Activated CD4-positive, alpha-beta T cell treated with anti-CD3 and anti-CD28 coated beads, Interleukin-2, amount 10 ng/mL, durations not matched to agents 24 days and 14 days (primary cell): Measurements from ENCODE around the gene ARSG. TPM values are rescaled to one million over a fixed set of nuclear protein-coding genes. Genes with fewer than 3 reads are reported as not detected.
A peak's percentile ranks its signal among the peaks of the same experiment; 100 is the strongest.

Source experiments
- DNase-seq: peaks from one replicate; pipeline ENCODE4 v3.0.0; 2022
- H3K27ac Mint-ChIP-seq: one replicate; pipeline ENCODE4 v1.8.0; 2022; ENCODE audit warnings: mild to moderate bottlenecking, mixed read lengths
- H3K27me3 Mint-ChIP-seq: one replicate; pipeline ENCODE4 v1.8.0; 2022; ENCODE audit warnings: mixed read lengths
- H3K36me3 Mint-ChIP-seq: one replicate; pipeline ENCODE4 v1.8.0; 2022; ENCODE audit warnings: low read depth, mild to moderate bottlenecking, mixed read lengths
- H3K4me1 Mint-ChIP-seq: one replicate; pipeline ENCODE4 v1.8.0; 2021; ENCODE audit warnings: mixed read lengths
- H3K4me3 Mint-ChIP-seq: one replicate; pipeline ENCODE4 v1.8.0; 2022; ENCODE audit warnings: mild to moderate bottlenecking, moderate library complexity, mixed read lengths
- H3K9me3 Mint-ChIP-seq: one replicate; pipeline ENCODE4 v1.8.0; 2021; ENCODE audit warnings: mixed read lengths
- intact Hi-C: fragments of 100-400 bp; cut with micrococcal nuclease; formaldehyde crosslinking; loops from one replicate; pipeline ENCODE4 v1.15.1; 2023
- total RNA-seq: library from RNA; stranded (reverse); gene quantifications from 2 replicates; pipeline ENCODE4 v1.2.3, GENCODE V29; 2022

Gene ARSG
- total RNA-seq, 1 donor from 2014 or later, result 5.6 TPM

DNA sequence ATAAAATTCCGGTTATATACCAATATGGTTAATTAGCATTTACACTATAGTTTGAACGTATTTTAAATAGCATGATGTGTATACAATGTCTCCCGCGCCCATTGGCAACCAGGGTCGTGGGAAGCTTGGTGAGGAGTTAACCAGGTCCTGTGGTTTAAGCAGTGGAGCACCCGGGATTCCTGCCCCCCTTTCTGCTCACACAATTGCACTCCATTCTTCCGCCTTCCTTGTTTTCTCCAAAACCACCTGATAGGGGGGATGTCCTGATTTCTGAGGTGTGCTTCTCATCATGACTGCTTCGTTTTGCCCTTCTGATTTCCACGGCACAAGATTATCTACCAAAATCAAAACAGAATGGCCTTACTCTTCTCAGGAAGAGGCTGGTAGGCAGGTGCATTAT lies 130.2 kb downstream of the ARSG start:
- H3K36me3 Mint-ChIP-seq, result peaks cover 43% of the 10 kb centered on the region
- DNase-seq, result no peak
- intact Hi-C loops, result no loop called here
- no peaks in the 10 kb centered on the region for H3K27me3 Mint-ChIP-seq
- H3K4me1 Mint-ChIP-seq, result peaks cover 5% of the 10 kb centered on the region
- peaks cover 7% of the 10 kb centered on the region for H3K9me3 Mint-ChIP-seq
- H3K4me3 Mint-ChIP-seq, result no peak overlapping the region
- H3K27ac Mint-ChIP-seq, result no peak overlapping the region

DNA sequence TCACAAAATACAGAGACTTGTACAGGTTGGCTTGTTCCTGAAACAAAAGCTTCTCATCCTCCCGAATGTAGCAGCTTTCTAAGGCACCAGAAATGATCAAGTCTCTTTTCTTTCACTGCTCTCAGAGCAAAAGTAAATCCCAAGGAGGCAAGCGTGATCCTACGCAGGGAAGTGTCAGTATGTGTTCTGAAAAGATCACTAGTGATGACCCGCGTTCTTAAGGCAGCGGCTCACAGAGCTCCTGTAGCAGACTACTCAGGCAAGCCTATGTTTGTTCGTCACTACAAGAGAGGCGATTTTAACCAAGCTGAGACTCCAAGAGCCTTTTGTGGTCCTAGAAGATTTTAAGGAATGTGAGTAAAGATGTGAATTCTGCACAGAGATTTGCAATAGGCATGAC lies 131.5 kb downstream of the ARSG start:
- no peak overlapping the region for H3K27ac Mint-ChIP-seq
- intact Hi-C loops, result no loop called here
- peaks cover 42% of the 10 kb centered on the region for H3K36me3 Mint-ChIP-seq
- H3K9me3 Mint-ChIP-seq, result peaks cover 3% of the 10 kb centered on the region
- no peaks in the 10 kb centered on the region for H3K27me3 Mint-ChIP-seq
- peaks cover 4% of the 10 kb centered on the region for H3K4me1 Mint-ChIP-seq
- H3K4me3 Mint-ChIP-seq, result no peak overlapping the region
- DNase-seq, result no peak

GRCh38 chr17:68423251-68423650 lies 132.0 kb downstream of the ARSG start:
- no peaks in the 10 kb centered on the region for H3K27me3 Mint-ChIP-seq
- intact Hi-C loops, result no loop called here

DNA sequence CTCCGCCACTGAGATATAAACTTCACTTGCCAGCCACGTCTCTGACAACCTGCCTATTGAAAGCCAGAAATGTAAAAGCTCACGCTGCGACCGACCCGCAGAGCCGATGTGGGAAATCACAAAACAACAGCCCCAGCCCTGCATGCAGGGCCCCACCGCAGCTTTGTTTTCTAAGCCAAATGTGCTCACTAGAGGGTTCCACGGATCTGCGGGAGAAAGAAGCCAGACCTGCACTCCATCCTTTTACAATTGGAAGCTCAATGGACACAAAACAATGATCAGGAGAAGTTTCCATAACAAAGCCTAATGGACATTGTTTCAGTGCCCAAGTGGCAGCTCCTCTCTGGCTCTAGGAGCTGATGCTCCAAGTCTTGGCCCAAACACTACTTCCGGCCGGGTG lies 132.9 kb downstream of the ARSG start:
- H3K4me3 Mint-ChIP-seq, result no peak overlapping the region
- H3K4me1 Mint-ChIP-seq, result peaks cover 2% of the 10 kb centered on the region
- peaks cover 38% of the 10 kb centered on the region for H3K36me3 Mint-ChIP-seq
- intact Hi-C loops, result no loop called here
- no peaks in the 10 kb centered on the region for H3K9me3 Mint-ChIP-seq
- H3K27ac Mint-ChIP-seq, result no peak overlapping the region
- H3K27me3 Mint-ChIP-seq, result no peaks in the 10 kb centered on the region
- no peak for DNase-seq

More at GRCh38 chr17:68423251-68423650, 132.0 kb downstream of the ARSG start:
- Mint-ChIP-seq H3K4me1 (peaks cover 2% of the 10 kb centered on the region), H3K4me3 (no peak overlapping the region), H3K9me3 (no peaks in the 10 kb centered on the region), H3K36me3 (peaks cover 38% of the 10 kb centered on the region), H3K27ac (no peak overlapping the region)
- no peak for DNase-seq

GRCh38 chr17:68424861-68425260 lies 133.6 kb downstream of the ARSG start:
- intact Hi-C loops, result no loop called here
- DNase-seq, result no peak
- peaks cover 35% of the 10 kb centered on the region for H3K36me3 Mint-ChIP-seq
- peaks cover 2% of the 10 kb centered on the region for H3K4me1 Mint-ChIP-seq
- no peaks in the 10 kb centered on the region for H3K9me3 Mint-ChIP-seq
- H3K27ac Mint-ChIP-seq, result no peak overlapping the region
- H3K4me3 Mint-ChIP-seq, result no peak overlapping the region
- H3K27me3 Mint-ChIP-seq, result no peaks in the 10 kb centered on the region

GRCh38 chr17:68425979-68426378 lies 134.7 kb downstream of the ARSG start:
- intact Hi-C loops, result no loop called here
- peaks cover 31% of the 10 kb centered on the region for H3K36me3 Mint-ChIP-seq
- H3K9me3 Mint-ChIP-seq, result no peaks in the 10 kb centered on the region

DNA sequence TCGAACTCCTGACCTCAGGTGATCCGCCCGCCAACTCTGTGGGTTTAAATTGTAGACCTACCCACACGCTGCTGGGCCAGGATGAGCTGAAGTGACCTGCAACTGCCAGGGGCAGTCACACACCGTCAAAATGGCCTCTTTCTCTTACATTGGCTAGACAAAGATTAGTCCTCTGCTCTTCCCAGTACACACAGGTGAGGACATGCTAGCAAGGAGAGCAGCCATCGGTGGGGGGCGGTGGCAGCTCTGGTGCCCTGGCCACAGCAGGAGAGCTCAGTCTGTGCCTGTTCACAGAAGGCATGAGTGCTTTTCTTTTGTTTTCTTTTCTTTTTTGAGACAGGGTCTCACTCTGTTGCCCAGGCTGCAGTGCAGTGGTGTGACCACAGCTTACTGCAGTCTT lies 136.3 kb downstream of the ARSG start:
- intact Hi-C loops, result no loop called here
- no peak overlapping the region for H3K4me3 Mint-ChIP-seq
- H3K36me3 Mint-ChIP-seq, result peaks cover 34% of the 10 kb centered on the region
- no peak for DNase-seq
- no peaks in the 10 kb centered on the region for H3K27me3 Mint-ChIP-seq
- peaks cover 7% of the 10 kb centered on the region for H3K4me1 Mint-ChIP-seq
- no peak overlapping the region for H3K27ac Mint-ChIP-seq
- no peaks in the 10 kb centered on the region for H3K9me3 Mint-ChIP-seq

More at GRCh38 chr17:68425979-68426378, 134.7 kb downstream of the ARSG start:
- H3K27ac Mint-ChIP-seq, result no peak overlapping the region
- H3K27me3 Mint-ChIP-seq, result no peaks in the 10 kb centered on the region
- no peak for DNase-seq
- peaks cover 2% of the 10 kb centered on the region for H3K4me1 Mint-ChIP-seq
- no peak overlapping the region for H3K4me3 Mint-ChIP-seq

DNA sequence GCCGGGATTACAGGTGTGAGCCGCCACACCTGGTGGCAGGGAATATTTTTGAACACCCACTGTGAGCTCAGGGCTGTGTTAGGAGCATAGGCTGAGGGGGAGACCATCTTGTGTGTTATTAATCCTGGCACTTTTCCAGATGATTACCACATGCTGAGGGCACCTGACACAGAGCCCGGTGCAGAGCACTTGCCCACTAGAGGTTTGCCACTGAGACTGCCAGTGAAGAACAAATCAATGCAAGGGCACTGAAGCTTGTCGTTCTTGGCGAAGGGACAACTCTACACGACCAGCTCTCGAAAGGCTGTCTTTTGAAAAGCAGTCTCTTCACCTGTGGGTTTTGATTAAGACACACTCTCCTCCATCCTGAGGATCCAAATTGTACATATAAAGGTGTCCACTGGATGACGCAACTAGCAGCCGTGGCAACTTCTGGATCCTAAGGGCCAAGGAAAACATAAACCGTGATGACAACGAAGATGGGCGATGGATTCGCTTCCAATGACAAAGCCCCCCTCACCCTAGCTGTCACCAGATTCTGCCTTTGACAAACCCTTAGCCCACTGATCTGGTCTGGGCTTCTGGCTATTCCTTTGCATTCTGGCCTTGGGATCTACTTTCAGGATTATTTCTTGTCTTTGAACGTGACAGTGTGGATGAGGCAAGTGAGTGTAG lies 137.3 kb downstream of the ARSG start:
- H3K27me3 Mint-ChIP-seq, result no peaks in the 10 kb centered on the region
- no peak overlapping the region for H3K4me3 Mint-ChIP-seq
- H3K4me1 Mint-ChIP-seq, result peaks cover 5% of the 10 kb centered on the region
- intact Hi-C loops, result no loop called here
- peaks cover 36% of the 10 kb centered on the region for H3K36me3 Mint-ChIP-seq
- no peak overlapping the region for H3K27ac Mint-ChIP-seq
- no peaks in the 10 kb centered on the region for H3K9me3 Mint-ChIP-seq
- no peak for DNase-seq

- H3K36me3 Mint-ChIP-seq, result peaks cover 36% of the 10 kb centered on the region
- H3K4me3 Mint-ChIP-seq, result no peak overlapping the region
- DNase-seq, result no peak
- H3K4me1 Mint-ChIP-seq, result peaks cover 7% of the 10 kb centered on the region
- H3K9me3 Mint-ChIP-seq, result no peaks in the 10 kb centered on the region
- intact Hi-C loops, result no loop called here
- no peak overlapping the region for H3K27ac Mint-ChIP-seq
- H3K27me3 Mint-ChIP-seq, result no peaks in the 10 kb centered on the region
Observed at GRCh38 chr17:68429881-68430280, 138.6 kb downstream of the ARSG start.

- no peak overlapping the region for H3K27ac Mint-ChIP-seq
- H3K36me3 Mint-ChIP-seq, result peaks cover 36% of the 10 kb centered on the region
- no peak for DNase-seq
- H3K4me3 Mint-ChIP-seq, result no peak overlapping the region
- intact Hi-C loops, result no loop called here
- H3K9me3 Mint-ChIP-seq, result no peaks in the 10 kb centered on the region
- no peaks in the 10 kb centered on the region for H3K27me3 Mint-ChIP-seq
- H3K4me1 Mint-ChIP-seq, result peaks cover 13% of the 10 kb centered on the region
Observed at GRCh38 chr17:68431045-68431608, 139.8 kb downstream of the ARSG start.

DNA sequence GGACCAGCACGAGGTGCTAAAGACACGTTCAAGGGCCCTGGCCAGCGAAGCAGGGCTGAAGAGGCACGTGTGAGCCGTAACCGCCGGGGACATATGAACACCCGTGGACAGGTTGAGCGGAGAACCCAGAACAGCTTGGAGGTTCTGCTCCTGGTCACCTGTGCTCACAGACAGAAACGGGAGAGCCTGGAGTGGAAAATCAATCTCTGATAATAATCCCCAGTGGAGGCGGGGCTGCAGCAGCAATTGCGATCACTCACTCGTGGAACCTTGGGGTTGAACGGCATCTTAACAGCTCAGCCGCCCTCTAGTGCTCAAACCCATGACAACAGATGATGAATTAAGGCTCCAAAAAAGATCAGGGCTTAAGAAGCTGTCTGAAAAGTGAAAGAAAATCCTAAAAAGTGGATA lies 140.4 kb downstream of the ARSG start:
- peaks cover 38% of the 10 kb centered on the region for H3K36me3 Mint-ChIP-seq
- H3K27me3 Mint-ChIP-seq, result no peaks in the 10 kb centered on the region
- H3K4me1 Mint-ChIP-seq, result peaks cover 18% of the 10 kb centered on the region
- no peak overlapping the region for H3K4me3 Mint-ChIP-seq
- DNase-seq, result peak; percentile 84
- intact Hi-C loops, result no loop called here
- H3K9me3 Mint-ChIP-seq, result no peaks in the 10 kb centered on the region
- no peak overlapping the region for H3K27ac Mint-ChIP-seq

DNA sequence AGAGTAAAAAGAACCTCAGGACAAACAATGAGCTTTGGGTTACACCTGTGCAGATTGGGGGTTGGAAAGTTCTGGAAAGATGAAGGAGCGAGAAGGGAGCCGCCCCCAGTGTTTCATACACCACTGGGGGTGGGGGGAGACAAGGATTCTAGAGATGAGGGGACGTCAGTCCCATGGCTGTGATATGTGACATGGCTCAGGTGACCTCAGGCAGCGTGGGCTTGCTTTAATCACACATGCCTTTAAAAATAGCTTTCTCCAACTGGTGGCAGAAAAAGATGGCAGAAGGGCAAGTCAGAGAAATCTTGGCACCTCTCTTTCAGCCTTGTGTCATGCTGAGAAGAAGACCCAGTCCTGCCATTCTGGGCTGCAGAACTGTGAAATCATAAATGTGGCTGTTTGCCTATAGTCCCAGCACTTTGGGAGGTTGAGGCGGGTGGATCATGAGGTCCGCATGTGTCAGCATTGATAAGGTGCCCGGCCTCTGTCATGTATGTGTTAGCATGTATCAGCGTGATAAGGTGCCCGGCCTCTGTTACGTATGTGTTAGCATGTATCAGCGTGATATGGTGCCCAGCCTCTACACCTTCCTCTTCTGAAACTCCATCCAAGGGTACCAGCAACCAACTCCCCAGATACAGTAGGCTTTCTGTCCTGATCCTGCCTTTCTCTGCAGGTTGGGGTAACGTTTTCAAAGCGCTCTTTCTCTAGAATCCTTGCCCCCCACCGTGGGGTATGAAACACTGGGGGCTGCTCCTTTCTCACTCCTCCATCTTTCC lies 141.0 kb downstream of the ARSG start:
- Mint-ChIP-seq H3K36me3 (peaks cover 37% of the 10 kb centered on the region), H3K4me1 (peaks cover 23% of the 10 kb centered on the region), H3K9me3 (no peaks in the 10 kb centered on the region), H3K27me3 (no peaks in the 10 kb centered on the region), H3K27ac (no peak overlapping the region), H3K4me3 (no peak overlapping the region)
- intact Hi-C loops, result no loop called here
- DNase-seq, result no peak

- H3K36me3 Mint-ChIP-seq, result peaks cover 35% of the 10 kb centered on the region
- no peak for DNase-seq
- H3K27ac Mint-ChIP-seq, result no peak overlapping the region
- no peaks in the 10 kb centered on the region for H3K9me3 Mint-ChIP-seq
- H3K4me3 Mint-ChIP-seq, result no peak overlapping the region
- no peaks in the 10 kb centered on the region for H3K27me3 Mint-ChIP-seq
- peaks cover 32% of the 10 kb centered on the region for H3K4me1 Mint-ChIP-seq
- intact Hi-C loops, result no loop called here
Observed at GRCh38 chr17:68433211-68433610, 141.9 kb downstream of the ARSG start.

- H3K4me1 Mint-ChIP-seq, result peaks cover 38% of the 10 kb centered on the region
Observed at GRCh38 chr17:68433911-68434508, 142.7 kb downstream of the ARSG start.

More at GRCh38 chr17:68433911-68434508, 142.7 kb downstream of the ARSG start:
- H3K9me3 Mint-ChIP-seq, result no peaks in the 10 kb centered on the region
- no peak overlapping the region for H3K4me3 Mint-ChIP-seq
- no peak for DNase-seq
- peak overlapping the region; percentile 11 for H3K27ac Mint-ChIP-seq
- intact Hi-C loops, result no loop called here
- peaks cover 31% of the 10 kb centered on the region for H3K36me3 Mint-ChIP-seq
- H3K27me3 Mint-ChIP-seq, result no peaks in the 10 kb centered on the region
